Neuron (in vitro differentiated cells): Measurements from ENCODE around the gene TJP3.

Experiments used
- H2AFZ ChIP-seq: one replicate; pipeline ENCODE4 v1.6.1; 2013; ENCODE audit warnings: low read depth, mild to moderate bottlenecking, inconsistent platforms, low read length, moderate library complexity
- H3K27me3 ChIP-seq: one replicate; pipeline ENCODE4 v1.6.1; 2013; ENCODE audit warnings: low read length; ENCODE audit not compliant: insufficient read depth
- H3K36me3 ChIP-seq: one replicate; pipeline ENCODE4 v1.6.1; 2013; ENCODE audit warnings: low read length; ENCODE audit not compliant: insufficient read depth
- H3K4me1 ChIP-seq: one replicate; pipeline ENCODE4 v1.6.1; 2013; ENCODE audit warnings: low read length; ENCODE audit not compliant: insufficient read depth
- H3K4me3 ChIP-seq: 2 replicates; pipeline ENCODE4 v1.5.1; 2013; ENCODE audit warnings: mild to moderate bottlenecking, low read length, moderate library complexity
- H3K9me3 ChIP-seq: one replicate; pipeline ENCODE4 v1.6.1; 2013; ENCODE audit warnings: low read length

TJP3 gene

GRCh38 chr19:3699741-3700241 lies 8.4 kb upstream of the TJP3 start:
- Histone ChIP-seq H3K4me3 (peak overlapping the region; percentile 68), H3K9me3 (no peaks in the 10 kb centered on the region), H3K4me1 (peaks cover 13% of the 10 kb centered on the region), H2AFZ (peak overlapping the region; percentile 22), H3K27me3 (no peaks in the 10 kb centered on the region), H3K36me3 (peaks cover 2% of the 10 kb centered on the region)

DNA sequence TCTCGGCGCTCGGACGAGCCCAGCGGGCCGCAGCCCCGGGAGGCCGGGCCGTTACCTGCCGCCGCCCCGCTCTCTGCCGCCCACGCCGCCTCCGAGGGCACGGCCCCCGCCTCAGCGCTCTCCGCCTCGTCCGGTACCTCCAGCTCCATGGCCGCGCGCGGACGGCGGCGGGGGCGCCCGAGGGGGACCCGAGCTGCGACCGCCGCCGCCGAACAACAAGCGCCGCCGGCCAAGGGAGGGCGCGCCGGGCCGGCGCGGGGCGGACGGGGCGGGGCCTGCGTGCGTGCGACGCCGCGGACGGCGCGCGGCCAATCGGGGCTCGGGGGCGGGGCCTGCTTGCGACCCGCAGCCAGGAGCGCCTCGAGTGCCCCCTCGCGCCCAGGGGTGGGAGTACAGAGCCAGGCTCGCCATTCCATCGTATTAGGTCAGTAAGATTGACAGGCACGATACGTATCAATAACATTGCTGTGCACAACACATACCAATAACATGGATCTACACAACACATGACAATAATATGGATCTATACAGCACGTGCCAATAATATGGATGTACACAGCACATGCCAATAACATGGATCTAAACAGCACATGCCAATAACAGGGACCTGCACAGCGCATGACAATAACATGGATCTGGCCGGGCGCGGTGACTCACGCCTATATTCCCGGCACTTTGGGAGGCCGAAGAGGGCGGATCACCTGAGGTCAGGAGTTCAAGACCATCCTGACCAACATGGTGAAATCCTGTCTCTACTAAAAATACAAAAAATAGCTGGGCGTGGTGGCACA lies 7.7 kb upstream of the TJP3 start, which contains the start of gene PIP5K1C:
Gene PIP5K1C, minus strand, starts transcription at position 227 of the 791 bp plus-strand sequence. Its CDS starts 78 bp downstream, at position 149.
- H3K4me1 ChIP-seq, result peaks cover 13% of the 10 kb centered on the region
- H3K9me3 ChIP-seq, result no peaks in the 10 kb centered on the region
- no peaks in the 10 kb centered on the region for H3K27me3 ChIP-seq
- peak within 1 kb of the TSS; percentile 22 for H2AFZ ChIP-seq
- H3K36me3 ChIP-seq, result peaks cover 2% of the 10 kb centered on the region
- H3K4me3 ChIP-seq, result peak within 1 kb of the TSS; percentile 68

- no peaks in the 10 kb centered on the region for H3K27me3 ChIP-seq
- H3K4me1 ChIP-seq, result peaks cover 13% of the 10 kb centered on the region
- H2AFZ ChIP-seq, result no peak overlapping the region
- H3K36me3 ChIP-seq, result no peaks in the 10 kb centered on the region
- no peak overlapping the region for H3K4me3 ChIP-seq
- no peaks in the 10 kb centered on the region for H3K9me3 ChIP-seq
Observed at GRCh38 chr19:3701200-3701599, 7.0 kb upstream of the TJP3 start.

DNA sequence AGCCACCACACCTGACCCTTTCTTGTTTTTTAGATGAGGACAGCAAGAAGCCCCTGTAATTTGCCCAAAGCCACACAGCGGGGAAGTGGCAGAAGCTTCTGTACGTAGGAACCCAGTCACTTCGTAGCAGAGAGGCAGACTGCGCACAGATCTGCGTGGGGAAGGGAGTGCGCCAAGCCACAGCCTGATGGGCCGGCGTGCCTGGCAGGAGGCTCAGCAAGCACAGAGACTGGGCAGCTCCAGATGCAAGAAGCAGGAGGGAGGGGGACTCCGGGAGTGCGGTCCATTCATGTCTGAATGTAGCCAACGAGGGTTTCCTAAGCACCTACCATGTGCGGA lies 347 bp upstream of the TJP3 start:
- Histone ChIP-seq H3K9me3 (no peaks in the 10 kb centered on the region), H3K4me1 (no peaks in the 10 kb centered on the region), H3K27me3 (peaks cover 11% of the 10 kb centered on the region), H2AFZ (no peak overlapping the region), H3K36me3 (no peaks in the 10 kb centered on the region), H3K4me3 (no peak overlapping the region)

- Histone ChIP-seq H3K27me3 (peaks cover 11% of the 10 kb centered on the region), H2AFZ (no peak overlapping the region), H3K9me3 (no peaks in the 10 kb centered on the region), H3K36me3 (no peaks in the 10 kb centered on the region), H3K4me3 (no peak overlapping the region), H3K4me1 (no peaks in the 10 kb centered on the region)
Observed at GRCh38 chr19:3710265-3710812, 2.2 kb downstream of the TJP3 start.

DNA sequence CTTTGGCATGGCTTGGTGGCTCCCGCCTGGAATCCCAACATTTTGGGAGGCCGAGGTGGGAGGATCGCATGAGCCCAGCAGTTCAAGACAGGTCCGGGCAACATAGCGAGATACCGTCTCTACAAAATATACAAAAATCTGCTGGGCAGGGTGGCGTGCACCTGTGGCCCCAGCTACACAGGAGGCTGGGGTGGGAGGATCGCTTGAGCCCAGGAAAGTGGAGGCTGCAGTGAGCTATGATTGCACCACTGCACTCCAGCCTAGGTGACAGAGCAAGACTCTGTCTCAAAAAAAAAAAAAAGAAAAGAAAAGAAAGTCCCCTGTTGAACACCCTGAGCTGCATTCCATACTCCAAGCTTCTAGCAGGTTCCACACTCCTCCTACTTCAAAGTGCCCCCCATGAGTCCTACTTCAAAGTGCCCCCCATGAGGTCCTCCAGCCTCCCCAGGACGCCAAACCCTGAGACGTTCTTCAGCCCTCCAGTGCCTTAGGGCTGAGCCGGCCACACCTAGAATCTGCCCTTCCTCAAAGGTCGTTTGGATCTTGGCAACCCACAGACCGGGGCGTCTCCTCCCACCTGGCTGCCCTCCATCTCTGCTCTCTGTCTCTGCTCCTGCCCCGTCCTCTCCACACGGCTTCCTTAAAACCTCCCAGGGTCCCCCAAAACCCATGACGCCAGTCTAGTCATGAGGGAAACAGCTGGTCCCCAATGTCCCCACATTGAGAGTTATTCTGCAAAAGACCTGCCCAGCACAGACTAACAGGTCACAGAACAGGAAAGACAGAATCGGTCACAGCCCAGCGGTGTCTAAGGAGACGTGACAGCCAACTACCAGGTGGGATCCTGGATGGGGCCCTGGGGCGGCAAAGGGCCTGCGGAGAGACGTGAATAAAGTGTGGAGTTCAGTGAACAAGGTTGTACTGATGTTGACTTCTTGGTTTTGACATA lies 4.8 kb downstream of the TJP3 start:
- no peak overlapping the region for H3K4me3 ChIP-seq
- peaks cover 11% of the 10 kb centered on the region for H3K27me3 ChIP-seq
- H3K36me3 ChIP-seq, result no peaks in the 10 kb centered on the region
- no peaks in the 10 kb centered on the region for H3K9me3 ChIP-seq
- no peaks in the 10 kb centered on the region for H3K4me1 ChIP-seq
- no peak overlapping the region for H2AFZ ChIP-seq

- Histone ChIP-seq H3K9me3 (no peaks in the 10 kb centered on the region), H3K36me3 (no peaks in the 10 kb centered on the region), H2AFZ (no peak overlapping the region), H3K4me1 (no peaks in the 10 kb centered on the region), H3K27me3 (peaks cover 2% of the 10 kb centered on the region), H3K4me3 (no peak overlapping the region)
Observed at GRCh38 chr19:3716147-3716668, 8.0 kb downstream of the TJP3 start.

DNA sequence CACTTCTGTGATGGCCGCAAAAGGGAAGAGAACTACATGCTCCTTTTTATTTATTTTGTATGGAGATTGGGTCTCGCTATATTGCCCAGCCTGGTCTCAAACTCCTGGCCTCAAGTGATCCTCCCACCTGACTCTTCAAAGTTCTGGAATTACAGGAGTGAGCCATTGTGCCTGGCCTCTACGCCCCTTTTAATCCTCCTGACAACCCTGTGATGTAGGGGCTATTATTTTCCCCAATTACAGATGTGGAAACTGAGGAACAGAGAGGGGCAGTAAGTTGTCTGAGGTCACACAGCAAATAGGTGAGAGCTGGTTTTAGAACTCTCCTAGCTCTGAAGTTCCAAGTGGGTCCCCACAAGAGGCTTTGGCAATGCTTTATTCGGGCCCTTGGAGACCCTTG lies 11.7 kb downstream of the TJP3 start:
- no peak overlapping the region for H3K4me3 ChIP-seq
- no peaks in the 10 kb centered on the region for H3K36me3 ChIP-seq
- no peaks in the 10 kb centered on the region for H3K9me3 ChIP-seq
- no peaks in the 10 kb centered on the region for H3K4me1 ChIP-seq
- no peak overlapping the region for H2AFZ ChIP-seq
- H3K27me3 ChIP-seq, result peaks cover 18% of the 10 kb centered on the region

DNA sequence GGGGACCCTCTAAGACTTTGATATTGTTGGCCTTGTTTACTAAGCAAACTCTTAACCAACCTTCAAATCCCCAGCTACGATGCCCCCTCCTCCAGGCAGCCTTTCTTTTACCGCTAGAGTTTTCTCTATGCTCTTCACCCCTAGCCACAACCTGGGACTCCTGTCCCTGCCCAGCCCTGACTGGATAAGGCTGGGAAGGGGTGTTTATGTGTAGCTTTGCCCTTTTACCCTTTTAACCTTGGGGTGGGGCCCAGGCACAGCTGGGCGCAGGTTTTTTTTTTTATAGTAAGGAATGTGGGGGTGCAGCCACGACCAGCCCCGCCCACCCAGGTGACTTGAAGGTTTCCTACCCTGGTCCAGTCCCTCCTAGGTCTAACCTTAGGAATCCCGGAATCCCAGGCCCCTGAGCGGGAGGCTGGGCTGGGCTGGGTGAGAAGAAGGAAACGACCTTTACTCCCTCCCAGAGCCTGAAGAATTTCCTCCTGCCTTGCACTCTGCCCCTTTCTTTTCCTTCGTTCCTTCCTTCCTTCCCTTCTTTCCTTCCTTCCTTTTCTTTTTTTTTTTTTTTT lies 12.2 kb downstream of the TJP3 start:
- Histone ChIP-seq H3K36me3 (no peaks in the 10 kb centered on the region), H3K4me3 (no peak overlapping the region), H3K27me3 (peaks cover 18% of the 10 kb centered on the region), H2AFZ (no peak overlapping the region), H3K4me1 (no peaks in the 10 kb centered on the region), H3K9me3 (no peaks in the 10 kb centered on the region)

DNA sequence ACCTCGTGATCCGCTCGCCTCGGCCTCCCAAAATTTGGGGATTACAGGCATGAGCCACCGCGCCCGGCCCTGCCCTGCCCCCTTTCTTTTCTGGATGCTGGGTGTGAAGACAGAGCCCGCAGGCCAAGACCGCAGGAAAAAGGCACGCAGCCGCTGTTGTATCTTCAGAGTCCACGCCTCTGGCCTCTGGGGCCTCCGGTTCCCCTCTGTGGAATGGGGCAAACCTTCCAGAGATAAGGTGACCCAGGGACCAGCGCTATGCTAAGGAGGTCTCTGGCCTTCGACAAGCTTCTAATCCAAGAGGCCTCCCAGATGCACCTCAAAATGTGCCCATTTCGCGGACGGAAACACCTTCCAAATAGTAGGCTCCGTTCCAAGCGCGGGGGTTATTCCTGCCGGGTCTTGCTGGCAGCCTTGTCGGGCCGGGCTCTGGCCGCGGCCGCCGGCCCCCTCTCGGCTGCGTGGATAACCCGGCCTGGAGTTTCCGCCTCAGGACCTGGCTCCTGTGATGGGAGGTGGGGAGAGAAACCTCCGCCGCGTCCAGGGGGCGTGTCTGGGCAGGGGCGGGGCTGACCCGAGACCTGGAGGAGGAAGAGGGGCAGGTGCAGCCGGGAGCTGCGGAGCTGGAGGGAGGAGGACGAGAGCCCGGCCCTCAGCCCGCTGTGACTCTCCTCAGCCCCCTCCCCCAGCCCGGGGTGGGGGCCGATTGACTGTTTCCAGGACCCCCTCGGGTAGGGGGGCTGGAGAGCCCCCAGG lies 13.1 kb downstream of the TJP3 start:
- H3K27me3 ChIP-seq, result peaks cover 18% of the 10 kb centered on the region
- H3K36me3 ChIP-seq, result no peaks in the 10 kb centered on the region
- H3K9me3 ChIP-seq, result no peaks in the 10 kb centered on the region
- H3K4me1 ChIP-seq, result no peaks in the 10 kb centered on the region
- H3K4me3 ChIP-seq, result no peak overlapping the region
- H2AFZ ChIP-seq, result no peak overlapping the region

- H2AFZ ChIP-seq, result no peak overlapping the region
- H3K4me3 ChIP-seq, result no peak overlapping the region
- peaks cover 18% of the 10 kb centered on the region for H3K27me3 ChIP-seq
Observed at GRCh38 chr19:3721887-3722442, 13.8 kb downstream of the TJP3 start.

More at GRCh38 chr19:3721887-3722442, 13.8 kb downstream of the TJP3 start:
- no peaks in the 10 kb centered on the region for H3K4me1 ChIP-seq
- H3K9me3 ChIP-seq, result no peaks in the 10 kb centered on the region
- no peaks in the 10 kb centered on the region for H3K36me3 ChIP-seq
